HEK293T (cell line): Measurements from ENCODE around the gene MIPOL1.

Source experiments
- CTCF ChIA-PET: fragments of 350-600 bp; formaldehyde crosslinking; extraction: SDS; loops from one replicate; lab custom pipeline; 2021; ENCODE audit warnings: antibody characterized with exemption, inconsistent platforms; lab: Yijun Ruan, JAX
- POLR2A ChIA-PET: fragments of 350-600 bp; formaldehyde crosslinking; extraction: SDS; loops from one replicate; lab custom pipeline; 2020; ENCODE audit warnings: antibody characterized with exemption, inconsistent platforms; lab: Yijun Ruan, JAX
- DNase-seq: peaks from one replicate; pipeline ENCODE4 v3.0.0; 2012; ENCODE audit warnings: mixed read lengths; ENCODE audit errors: extremely low spot score
- ARNT ChIP-seq: fragments of 450-650 bp; IDR thresholded peaks from 2 replicates; pipeline ENCODE4 v1.6.1; 2017; ENCODE audit warnings: mild to moderate bottlenecking
- BHLHE40 ChIP-seq: fragments of 450-650 bp; IDR thresholded peaks from 2 replicates; pipeline ENCODE4 v1.6.1; 2016; ENCODE audit warnings: mild to moderate bottlenecking, moderate library complexity, borderline replicate concordance
- CTBP1 ChIP-seq: fragments of 450-650 bp; IDR thresholded peaks from 2 replicates; pipeline ENCODE4 v1.6.1; 2016; ENCODE audit warnings: borderline replicate concordance
- ELF4 ChIP-seq: fragments of 450-650 bp; IDR thresholded peaks from 2 replicates; pipeline ENCODE4 v1.6.1; 2017; ENCODE audit warnings: antibody characterized with exemption
- FOXA1 ChIP-seq: fragments of 450-650 bp; IDR thresholded peaks from 2 replicates; pipeline ENCODE4 v1.6.1; 2016; ENCODE audit warnings: mild to moderate bottlenecking
- FOXK2 ChIP-seq: fragments of 450-650 bp; IDR thresholded peaks from 2 replicates; pipeline ENCODE4 v1.6.1; 2016; ENCODE audit warnings: mild to moderate bottlenecking
- FOXM1 ChIP-seq: fragments of 450-650 bp; IDR thresholded peaks from 2 replicates; pipeline ENCODE4 v1.6.1; 2017; ENCODE audit warnings: mild to moderate bottlenecking, borderline replicate concordance
- HDGF ChIP-seq: fragments of 450-650 bp; IDR thresholded peaks from 2 replicates; pipeline ENCODE4 v1.6.1; 2017; ENCODE audit warnings: antibody characterized with exemption, borderline replicate concordance
- L3MBTL2 ChIP-seq: fragments of 450-650 bp; conservative IDR thresholded peaks from 2 replicates; pipeline ENCODE4 v1.6.1; 2016; ENCODE audit warnings: mild to moderate bottlenecking
- LEF1 ChIP-seq: fragments of 450-650 bp; IDR thresholded peaks from 2 replicates; pipeline ENCODE4 v1.6.1; 2017; ENCODE audit warnings: mild to moderate bottlenecking, borderline replicate concordance
- NFRKB ChIP-seq: fragments of 450-650 bp; IDR thresholded peaks from 2 replicates; pipeline ENCODE4 v1.6.1; 2016; ENCODE audit warnings: mild to moderate bottlenecking, moderate library complexity
- PKNOX1 ChIP-seq: fragments of 450-650 bp; IDR thresholded peaks from 2 replicates; pipeline ENCODE4 v1.6.1; 2016
- SP1 ChIP-seq: fragments of 450-650 bp; IDR thresholded peaks from 2 replicates; pipeline ENCODE4 v1.6.1; 2017
- SUZ12 ChIP-seq: fragments of 450-650 bp; IDR thresholded peaks from 2 replicates; pipeline ENCODE4 v1.6.1; 2016; ENCODE audit warnings: mild to moderate bottlenecking
- TARDBP ChIP-seq: fragments of 450-650 bp; IDR thresholded peaks from 2 replicates; pipeline ENCODE4 v1.6.1; 2016
- ZNF384 ChIP-seq: fragments of 450-650 bp; IDR thresholded peaks from 2 replicates; pipeline ENCODE4 v1.6.1; 2016

Gene MIPOL1

GRCh38 chr14:37237094-37237493, 39.4 kb downstream of the MIPOL1 start:
- no peak for TF ChIP-seq HDGF
- TF ChIP-seq ELF4, result no peak
- TF ChIP-seq ARNT, result no peak
- TF ChIP-seq CTBP1, result no peak
- TF ChIP-seq BHLHE40, result no peak
- no peak for TF ChIP-seq TARDBP
- TF ChIP-seq ZNF384, result no peak
- no peak for TF ChIP-seq SP1
- no peak for TF ChIP-seq FOXM1
- TF ChIP-seq NFRKB, result no peak
- DNase-seq, result no peak
- CTCF ChIA-PET, result no interaction called here
- POLR2A ChIA-PET, result no interaction called here

GRCh38 chr14:37237735-37238200, 40.0 kb downstream of the MIPOL1 start:
- TF ChIP-seq ARNT, result no peak
- TF ChIP-seq SP1, result no peak
- no peak for TF ChIP-seq LEF1
- TF ChIP-seq SUZ12, result no peak
- TF ChIP-seq FOXM1, result no peak
- no peak for TF ChIP-seq NFRKB
- no peak for TF ChIP-seq ZNF384
- no peak for TF ChIP-seq BHLHE40
- TF ChIP-seq FOXA1, result no peak
- TF ChIP-seq FOXK2, result no peak
- TF ChIP-seq CTBP1, result no peak
- TF ChIP-seq L3MBTL2, result no peak
- no peak for TF ChIP-seq PKNOX1
- no peak for TF ChIP-seq HDGF
- no peak for DNase-seq
- ChIA-PET CTCF (interaction anchor here (0.5 to 0.9 kb wide), 2 partner anchors 88 to 103 kb away, joined by 3 to 7 read pairs; no protein-coding TSS in a partner anchor), POLR2A (no interaction called here)

- CTCF ChIA-PET, result no interaction called here
- DNase-seq, result no peak
- TF ChIP-seq FOXK2, result no peak
- no peak for TF ChIP-seq L3MBTL2
- TF ChIP-seq FOXM1, result no peak
- no peak for TF ChIP-seq PKNOX1
- TF ChIP-seq LEF1, result no peak
- no peak for TF ChIP-seq FOXA1
- POLR2A ChIA-PET, result no interaction called here
Measured at GRCh38 chr14:37241198-37241597, 43.5 kb downstream of the MIPOL1 start.

GRCh38 chr14:37246427-37246829, 48.7 kb downstream of the MIPOL1 start:
- POLR2A ChIA-PET, result no interaction called here
- TF ChIP-seq SUZ12 (no peak), PKNOX1 (no peak), LEF1 (no peak), TARDBP (no peak), FOXA1 (no peak), FOXM1 (no peak), NFRKB (no peak), HDGF (no peak), FOXK2 (no peak), ELF4 (no peak), SP1 (no peak), BHLHE40 (no peak), CTBP1 (no peak), ZNF384 (no peak)
- DNase-seq, result peak; percentile 27
- CTCF ChIA-PET, result interaction anchor here (0.6 to 2.2 kb wide), 3 partner anchors 16 to 1167 kb away, joined by 3 to 8 read pairs (median 6); no protein-coding TSS in a partner anchor

- CTCF ChIA-PET, result interaction anchor here (2.2 kb wide), 1 partner anchor 627 kb away, joined by 6 read pairs; no protein-coding TSS in a partner anchor
- TF ChIP-seq FOXM1 (no peak), ZNF384 (no peak), FOXK2 (no peak), SP1 (no peak), ELF4 (no peak), LEF1 (no peak), BHLHE40 (no peak), PKNOX1 (no peak), TARDBP (no peak), HDGF (no peak), L3MBTL2 (no peak)
- POLR2A ChIA-PET, result no interaction called here
- DNase-seq, result no peak
Measured at GRCh38 chr14:37247791-37248461, 50.2 kb downstream of the MIPOL1 start.

- DNase-seq, result no peak
- TF ChIP-seq SP1 (no peak), ELF4 (no peak), HDGF (no peak), FOXM1 (no peak), L3MBTL2 (no peak), PKNOX1 (no peak), NFRKB (no peak), SUZ12 (no peak), FOXK2 (no peak), CTBP1 (no peak), ZNF384 (no peak), TARDBP (no peak)
- ChIA-PET POLR2A (no interaction called here), CTCF (no interaction called here)
Measured at GRCh38 chr14:37251775-37252174, 54.0 kb downstream of the MIPOL1 start.
